HG03520 (cell line): ENCODE data around the gene ARHGAP6.

Source experiments
- ATAC-seq: cut with Tn5 transposase; IDR thresholded peaks from one replicate; pipeline ENCODE4 v1.9.1; 2021; ENCODE audit warnings: mild to moderate bottlenecking, moderate library complexity; ENCODE audit not compliant: unreplicated experiment

ARHGAP6 gene

GRCh38 chrX:11464836-11465463 lies 200.8 kb downstream of the ARHGAP6 start:
- no peak for ATAC-seq

GRCh38 chrX:11464380-11464779 lies 201.3 kb downstream of the ARHGAP6 start:
- no peak for ATAC-seq

GRCh38 chrX:11462648-11463047 lies 203.1 kb downstream of the ARHGAP6 start:
- no peak for ATAC-seq

GRCh38 chrX:11462136-11462535 lies 203.6 kb downstream of the ARHGAP6 start:
- no peak for ATAC-seq

- no peak for ATAC-seq
Observed at GRCh38 chrX:11461201-11462001, 204.3 kb downstream of the ARHGAP6 start.

- no peak for ATAC-seq
Observed at GRCh38 chrX:11460347-11460746, 205.4 kb downstream of the ARHGAP6 start.

- no peak for ATAC-seq
Observed at GRCh38 chrX:11458170-11458569, 207.6 kb downstream of the ARHGAP6 start.

GRCh38 chrX:11451151-11451550 lies 214.6 kb downstream of the ARHGAP6 start:
- ATAC-seq = no peak

- no peak for ATAC-seq
Observed at GRCh38 chrX:11450354-11450753, 215.4 kb downstream of the ARHGAP6 start.

GRCh38 chrX:11449613-11450012 lies 216.1 kb downstream of the ARHGAP6 start:
- ATAC-seq = no peak

- ATAC-seq = no peak
Observed at GRCh38 chrX:11447418-11447817, 218.3 kb downstream of the ARHGAP6 start.

GRCh38 chrX:11446949-11447348 lies 218.8 kb downstream of the ARHGAP6 start:
- no peak for ATAC-seq

GRCh38 chrX:11446336-11446735 lies 219.4 kb downstream of the ARHGAP6 start:
- ATAC-seq = no peak

GRCh38 chrX:11445540-11445939 lies 220.2 kb downstream of the ARHGAP6 start:
- ATAC-seq = no peak

- ATAC-seq = no peak
Observed at GRCh38 chrX:11444052-11444451, 221.7 kb downstream of the ARHGAP6 start.

- no peak for ATAC-seq
Observed at GRCh38 chrX:11439846-11440245, 225.9 kb downstream of the ARHGAP6 start.

- no peak for ATAC-seq
Observed at GRCh38 chrX:11438767-11439166, 227.0 kb downstream of the ARHGAP6 start.

- no peak for ATAC-seq
Observed at GRCh38 chrX:11438380-11438723, 227.4 kb downstream of the ARHGAP6 start.

- no peak for ATAC-seq
Observed at GRCh38 chrX:11437642-11438379, 227.9 kb downstream of the ARHGAP6 start.

- no peak for ATAC-seq
Observed at GRCh38 chrX:11435568-11435967, 230.2 kb downstream of the ARHGAP6 start.

- no peak for ATAC-seq
Observed at GRCh38 chrX:11434607-11435006, 231.1 kb downstream of the ARHGAP6 start.

- ATAC-seq = no peak
Observed at GRCh38 chrX:11431786-11432185, 233.9 kb downstream of the ARHGAP6 start.
